HG02588 (cell line): ENCODE measurements around the gene HSPE1.
"Not testable (repeated sequence)": the region's sequence is repeated elsewhere in the genome, so short reads cannot be mapped to it uniquely, and the experiment has no call there.

Experiments
- ATAC-seq: cut with Tn5 transposase; IDR thresholded peaks from one replicate; pipeline ENCODE4 v1.9.1; 2021; ENCODE audit warnings: mild to moderate bottlenecking, moderate library complexity; ENCODE audit not compliant: unreplicated experiment

HSPE1 gene

GRCh38 chr2:197498235-197498936, 1.8 kb upstream of the HSPE1 start:
- ATAC-seq = no peak

GRCh38 chr2:197498937-197499593, 1.1 kb upstream of the HSPE1 start:
- peak; percentile 19 for ATAC-seq

GRCh38 chr2:197500503-197501131, 438 bp downstream of the HSPE1 start:
- peak; percentile 3 for ATAC-seq

GRCh38 chr2:197502201-197502600, 2.0 kb downstream of the HSPE1 start:
- ATAC-seq = no peak

GRCh38 chr2:197502685-197503084, 2.5 kb downstream of the HSPE1 start:
- no peak for ATAC-seq

- ATAC-seq = no peak
Observed at GRCh38 chr2:197504000-197504399, 3.8 kb downstream of the HSPE1 start.

GRCh38 chr2:197504512-197504911, 4.3 kb downstream of the HSPE1 start:
- ATAC-seq = no peak

GRCh38 chr2:197506658-197507057, 6.5 kb downstream of the HSPE1 start:
- no peak for ATAC-seq

GRCh38 chr2:197513915-197514314, 13.7 kb downstream of the HSPE1 start:
- ATAC-seq = no peak

- ATAC-seq = no peak
Observed at GRCh38 chr2:197514754-197515153, 14.6 kb downstream of the HSPE1 start.

- ATAC-seq = peak; percentile 9
Observed at GRCh38 chr2:197515315-197515738, 15.1 kb downstream of the HSPE1 start.

GRCh38 chr2:197515739-197516392, 15.7 kb downstream of the HSPE1 start, which contains the start of gene MOB4:
TSS of gene MOB4 (plus strand) at chr2:197516066. CDS start at chr2:197516087, 21 bp downstream.
- ATAC-seq = peak; percentile 94

- peak; percentile 16 for ATAC-seq
Observed at GRCh38 chr2:197516393-197516761, 16.2 kb downstream of the HSPE1 start.

- ATAC-seq = no peak
Observed at GRCh38 chr2:197517150-197517549, 17.0 kb downstream of the HSPE1 start.

GRCh38 chr2:197538412-197538811, 38.2 kb downstream of the HSPE1 start:
- no peak for ATAC-seq

- ATAC-seq = no peak
Observed at GRCh38 chr2:197539734-197540133, 39.6 kb downstream of the HSPE1 start.

GRCh38 chr2:197543206-197543605, 43.0 kb downstream of the HSPE1 start:
- no peak for ATAC-seq

GRCh38 chr2:197547163-197547900, 47.2 kb downstream of the HSPE1 start:
- ATAC-seq = no peak

GRCh38 chr2:197548582-197548981, 48.4 kb downstream of the HSPE1 start:
- ATAC-seq = no peak

- ATAC-seq = not testable (repeated sequence)
Observed at GRCh38 chr2:197551260-197551659, 51.1 kb downstream of the HSPE1 start.
